DND-41 (cell line): Measurements from ENCODE around the gene IGSF9.

Source experiments
- CTCF ChIP-seq: IDR thresholded peaks from 2 replicates; pipeline ENCODE4 v1.5.1; 2012; ENCODE audit warnings: borderline replicate concordance, low read length, moderate library complexity, mild to moderate bottlenecking; ENCODE audit not compliant: poor library complexity, severe bottlenecking; ENCODE audit errors: extremely low read depth
- EZH2 ChIP-seq: IDR thresholded peaks from 3 replicates; pipeline ENCODE4 v1.6.1; 2012; ENCODE audit warnings: borderline replicate concordance, low read depth, mild to moderate bottlenecking, moderate library complexity, low read length, inconsistent platforms; ENCODE audit not compliant: severe bottlenecking

GRCh38 chr1:159943278-159943640, 2.2 kb downstream of the IGSF9 start:
- TF ChIP-seq CTCF (no peak), EZH2 (no peak)
